Peyer's patch (tissue), 4 donors: ENCODE results near the gene OBSCN.

Source experiments
- CTCF ChIP-seq, 6 experiments: fragments of 450-650 bp in 4 of 6; fragments of 200-600 bp in 2 of 6; sonication (generic) in 1 of 6; IDR thresholded peaks; one replicate each; pipeline ENCODE4 v1.5.1; 2017 to 2019; ENCODE audit warnings: antibody characterized with exemption in 6 of 6, mild to moderate bottlenecking in 3 of 6, moderate library complexity in 1 of 6
- POLR2A ChIP-seq, 2 donors: fragments of 450-650 bp; IDR thresholded peaks; one replicate each; pipeline ENCODE4 v1.5.1; 2017; ENCODE audit warnings: antibody characterized with exemption in 2 of 2, mild to moderate bottlenecking in 2 of 2, moderate library complexity in 2 of 2

- TF ChIP-seq CTCF (IDR thresholded peaks at IDR 0.05) (no peak), POLR2A (IDR thresholded peaks at IDR 0.05) (no peak)
These were observed 94.2 kb downstream of the OBSCN start for GRCh38 chr1:228302086-228302485.
